Activated CD4-positive, CD25-positive, alpha-beta regulatory T cell treated with anti-CD3 and anti-CD28 coated beads, Interleukin-2, amount 50 U/mL, for 72 hours (primary cell): ENCODE measurements around the gene GPR17.
A peak's percentile ranks its signal among the peaks of the same experiment; 100 is the strongest.

Source experiments
- DNase-seq: peaks from one replicate; pipeline ENCODE4 v3.0.0; 2021

GPR17 gene

DNA sequence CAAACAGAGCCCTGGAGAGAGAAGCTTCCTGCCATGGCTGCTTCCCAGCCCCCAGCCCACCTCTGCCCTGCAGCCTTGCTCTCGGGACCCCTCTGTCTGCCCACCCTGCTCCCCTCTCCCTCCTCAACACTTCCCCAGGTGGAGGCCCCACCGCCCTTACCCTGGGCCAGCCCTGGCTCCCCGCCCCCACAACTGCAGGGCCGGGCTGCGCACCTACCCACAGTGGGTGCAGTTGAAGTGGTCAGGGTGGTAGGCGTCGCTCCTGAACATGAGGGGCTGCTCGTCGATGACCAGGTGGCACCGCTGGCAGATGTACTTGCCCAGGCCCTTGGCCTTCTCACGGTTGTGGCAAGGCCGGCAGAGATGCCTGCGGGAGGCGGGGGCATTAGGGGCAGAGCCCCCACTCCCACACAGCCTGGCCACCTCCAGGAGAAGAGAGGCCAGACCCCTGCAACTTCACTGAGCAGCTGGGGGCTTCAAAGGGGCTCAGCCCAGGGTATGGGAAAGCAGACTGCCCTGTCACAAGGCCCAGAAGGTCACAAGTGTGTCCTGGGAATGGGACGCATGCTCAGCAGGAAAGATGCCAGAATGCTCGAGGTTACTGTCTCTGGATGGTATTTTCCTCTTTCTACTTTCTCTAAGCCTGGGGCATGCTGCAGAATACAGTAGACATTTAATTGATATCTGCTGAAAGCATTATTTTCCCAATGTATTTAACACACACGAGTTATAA is 3.1 kb upstream of the GPR17 start:
- no peak for DNase-seq

DNA sequence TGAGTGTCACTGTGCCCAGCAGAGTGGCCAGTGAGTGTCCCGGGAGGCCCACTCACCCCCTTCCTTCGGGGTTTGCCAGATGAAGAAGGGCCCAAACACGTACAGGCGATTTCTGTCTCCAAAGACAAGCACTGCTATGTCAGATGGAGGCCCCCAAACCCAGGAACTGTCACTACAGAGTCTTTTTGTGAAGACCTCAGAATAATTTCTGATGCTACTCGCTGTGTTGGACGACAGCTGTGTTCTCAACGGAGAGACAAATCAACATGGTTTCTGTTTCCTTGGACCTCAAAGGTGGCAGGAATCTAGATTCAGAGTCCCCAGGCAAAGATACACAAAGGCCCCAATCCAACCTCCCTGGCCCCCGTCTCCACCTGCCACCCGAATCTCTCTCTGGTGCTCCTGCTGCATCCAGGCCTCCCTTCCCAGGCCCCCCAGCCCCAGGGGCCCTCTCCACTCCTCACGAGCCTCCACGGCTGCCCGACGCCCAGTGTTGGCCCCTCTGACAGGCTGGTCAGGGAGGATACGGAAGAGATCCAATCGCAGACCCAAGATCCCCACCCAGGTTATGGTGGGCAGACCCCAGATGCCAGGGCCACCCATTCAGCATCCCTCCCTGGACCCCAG is 2.4 kb upstream of the GPR17 start:
- no peak for DNase-seq

DNA sequence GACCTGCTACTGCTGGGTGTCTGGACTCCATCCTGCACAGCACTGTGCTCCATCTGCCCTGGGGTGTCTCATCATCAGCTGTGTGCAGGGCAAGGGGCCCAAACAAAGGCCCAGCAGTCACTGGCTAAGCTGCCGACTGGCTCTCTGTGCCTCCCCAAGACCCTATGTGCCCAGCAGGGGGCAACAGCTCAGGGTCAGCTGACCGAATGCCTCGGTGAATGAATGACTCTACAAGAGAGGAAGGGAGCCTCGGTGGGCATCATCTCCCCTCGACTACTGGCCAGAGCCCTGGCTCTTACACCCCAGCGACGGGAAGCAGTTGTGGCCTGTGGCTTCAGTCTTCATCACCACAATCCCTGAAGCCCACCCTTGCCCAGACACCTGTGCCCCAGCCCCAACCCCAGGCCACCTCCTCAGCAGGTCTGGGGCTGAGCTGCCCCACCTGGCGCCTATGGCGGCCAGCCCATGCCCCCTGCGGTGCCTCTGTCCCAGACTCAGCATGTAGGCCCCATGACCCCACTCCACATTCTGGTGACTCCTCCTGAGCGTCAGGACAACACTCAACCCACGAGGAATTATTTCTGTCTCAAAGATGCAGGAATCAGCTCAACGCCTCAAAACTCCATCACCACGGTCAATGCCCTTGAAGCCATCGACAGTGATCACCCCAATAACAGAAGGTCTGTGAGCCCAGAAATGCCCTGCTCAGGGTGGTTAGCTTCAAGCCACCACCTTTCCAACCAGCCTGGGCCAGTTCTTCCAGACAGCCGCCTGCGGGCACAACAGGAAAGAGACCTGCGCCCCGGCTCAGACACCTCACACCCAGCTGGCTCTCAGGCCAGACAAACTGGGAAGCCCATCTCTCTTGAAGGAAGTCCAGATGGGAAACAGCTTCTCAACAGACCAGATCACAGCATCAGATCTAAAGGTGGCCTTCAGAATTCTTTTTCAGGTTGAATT is 1.6 kb upstream of the GPR17 start:
- no peak for DNase-seq

DNA sequence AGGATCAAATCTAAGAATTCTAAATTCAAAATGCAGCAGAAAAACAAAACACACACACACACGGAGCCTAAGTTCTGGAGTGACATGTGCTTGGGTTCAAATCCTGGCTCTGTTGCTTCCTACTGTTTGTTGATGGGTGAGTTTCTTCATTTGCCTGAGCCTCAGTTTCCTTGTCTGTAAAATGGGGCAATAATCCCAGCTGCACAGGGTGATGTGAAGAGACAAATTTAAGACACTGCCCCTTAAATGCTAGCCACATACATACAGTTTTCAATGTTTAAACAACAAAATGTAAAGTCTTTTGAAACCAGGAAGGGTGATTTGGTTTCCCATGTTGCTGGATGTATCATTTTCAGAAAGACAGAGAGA is 943 bp upstream of the GPR17 start:
- DNase-seq = no peak

DNA sequence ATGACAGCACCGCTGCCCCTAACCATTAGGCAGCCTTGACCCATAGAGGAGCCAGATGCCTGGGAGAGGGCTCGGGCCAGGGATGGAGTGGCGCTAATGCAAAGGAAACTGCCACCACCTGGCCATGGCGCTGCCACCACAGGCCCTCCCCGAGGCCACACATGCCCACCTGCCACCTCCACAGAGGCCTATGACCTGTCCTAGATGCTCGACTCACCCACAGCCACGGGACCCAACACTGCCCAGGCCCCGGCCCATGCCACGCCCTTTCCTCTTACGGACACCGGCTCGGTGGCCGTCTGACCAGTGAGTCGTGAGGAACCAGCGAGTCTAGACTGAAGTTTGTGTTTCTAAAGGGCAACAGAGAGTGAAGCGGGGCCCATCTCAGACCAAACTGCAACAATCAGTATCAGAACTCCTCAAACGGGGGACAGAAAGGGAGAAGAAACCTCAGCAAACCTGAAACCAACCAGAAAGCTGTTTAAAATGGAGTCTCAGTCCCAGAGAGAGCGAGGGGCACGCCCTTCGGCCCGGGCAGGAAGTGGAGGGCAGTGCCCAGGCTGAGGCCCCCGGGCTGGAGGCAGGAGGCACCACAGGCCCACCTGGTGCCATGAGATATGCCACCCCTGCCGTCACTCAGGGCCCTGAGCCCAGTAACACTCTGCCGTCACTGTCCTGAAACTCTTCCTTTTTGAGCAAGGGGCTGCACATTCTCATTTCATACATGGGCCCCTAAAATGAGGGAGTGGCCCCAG is 711 bp downstream of the GPR17 start:
- no peak for DNase-seq

DNA sequence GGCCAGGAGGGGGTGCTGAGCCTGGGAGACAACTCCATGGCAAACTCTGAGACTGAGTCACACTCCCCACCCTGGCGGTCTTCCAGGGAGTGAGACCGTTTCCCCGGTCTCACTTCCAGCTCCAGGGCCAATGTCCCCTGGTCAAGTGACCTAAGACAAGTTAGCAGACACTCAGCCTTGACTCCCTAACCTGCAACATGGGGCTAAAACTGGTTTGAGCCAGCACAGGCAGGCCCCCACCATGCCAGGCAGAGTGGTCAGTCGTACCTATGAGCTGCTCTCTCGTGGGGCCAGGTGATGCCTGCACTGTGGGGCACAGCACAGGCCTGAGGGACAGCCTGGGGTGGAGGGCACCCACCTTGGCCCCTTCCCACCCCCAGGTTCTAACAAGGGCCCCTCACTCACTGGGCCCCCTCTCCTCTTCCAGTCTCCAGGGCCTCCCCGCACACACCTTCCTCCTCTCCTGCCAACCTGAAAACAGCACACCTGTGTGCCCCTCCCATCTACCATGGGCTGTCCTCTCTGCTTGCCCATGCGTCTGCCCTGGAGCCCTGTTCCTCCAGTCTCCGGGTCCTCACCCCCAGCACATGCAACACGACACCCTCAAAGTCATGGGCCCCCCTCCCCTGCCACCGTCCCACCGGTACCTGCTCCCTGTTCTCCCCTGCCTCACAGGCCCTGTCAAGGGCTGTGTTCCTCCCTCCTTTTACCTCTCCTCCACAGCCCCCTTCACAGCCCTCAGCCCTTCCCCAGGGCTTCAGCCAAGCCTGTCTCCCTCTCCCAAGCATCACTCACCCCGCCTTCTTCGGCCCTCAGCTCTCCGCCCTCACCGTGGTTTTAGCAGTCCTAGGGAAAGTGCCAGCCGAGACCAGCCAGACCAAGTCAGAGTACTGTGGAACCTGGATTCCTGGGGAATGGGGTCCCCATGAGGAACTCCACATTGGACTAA is 1.6 kb downstream of the GPR17 start:
- no peak for DNase-seq

DNA sequence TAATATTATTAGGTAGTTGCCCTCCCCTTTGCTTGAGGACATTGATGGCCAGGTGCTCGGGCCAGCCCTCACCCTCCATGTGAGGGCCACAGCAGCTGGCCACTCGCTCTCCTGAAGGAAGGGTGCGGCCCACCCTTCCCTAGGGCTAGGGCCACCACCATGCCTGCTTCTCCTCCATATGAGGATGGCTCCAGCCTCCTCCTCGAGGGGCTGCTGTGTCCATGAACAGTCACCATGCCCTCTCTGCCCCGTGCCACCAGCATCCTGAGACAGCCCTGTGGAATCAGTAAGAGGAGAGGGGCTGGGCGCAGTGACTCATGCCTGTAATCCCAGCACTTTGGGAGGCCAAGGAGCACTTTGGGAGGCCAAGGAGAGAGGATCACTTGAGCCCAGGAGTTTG is 2.4 kb downstream of the GPR17 start:
- no peak for DNase-seq

DNA sequence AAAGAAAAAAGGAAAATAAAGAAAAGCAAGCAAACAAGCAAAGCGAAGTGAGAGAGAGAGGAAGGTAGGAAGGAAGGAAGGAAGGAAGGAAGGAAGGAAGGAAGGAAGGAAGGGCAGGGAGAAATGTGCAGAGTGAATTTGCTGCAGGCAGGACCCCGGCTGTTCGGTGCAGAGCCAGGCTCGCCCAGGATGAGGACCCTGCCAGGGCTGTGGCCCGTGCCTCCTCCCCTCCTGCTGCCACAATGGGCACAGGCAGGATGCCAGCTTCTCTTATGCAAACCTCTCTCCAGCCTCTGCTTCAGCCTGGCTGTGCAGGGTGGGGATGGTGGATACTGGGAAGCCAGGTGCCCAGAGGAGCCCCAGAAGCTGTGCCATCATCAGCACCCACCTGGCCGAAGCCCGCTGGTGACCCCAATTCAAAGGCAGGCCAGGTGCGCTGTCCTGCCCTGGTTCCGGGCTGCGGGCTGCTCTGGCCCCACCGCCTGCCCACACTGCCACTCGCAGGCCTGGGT is 3.2 kb downstream of the GPR17 start:
- no peak for DNase-seq

DNA sequence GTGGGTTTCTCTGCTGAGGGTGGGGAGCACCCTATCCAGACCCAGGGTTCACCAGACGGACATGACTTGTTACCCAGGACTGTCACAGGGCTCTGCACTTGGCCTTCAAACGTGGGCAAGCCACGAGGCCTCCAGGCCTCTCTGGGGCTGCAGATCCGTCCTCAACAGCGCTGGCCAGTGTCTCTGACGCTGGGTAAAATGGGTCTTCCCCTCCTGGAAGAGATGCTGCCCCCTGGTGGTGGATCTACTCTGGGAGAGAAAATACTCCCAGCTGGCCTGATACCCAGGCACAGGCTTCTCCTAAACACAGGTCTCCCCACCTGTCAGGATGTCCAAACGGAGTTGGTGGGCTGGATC is 3.7 kb downstream of the GPR17 start:
- DNase-seq = peak; percentile 90

DNA sequence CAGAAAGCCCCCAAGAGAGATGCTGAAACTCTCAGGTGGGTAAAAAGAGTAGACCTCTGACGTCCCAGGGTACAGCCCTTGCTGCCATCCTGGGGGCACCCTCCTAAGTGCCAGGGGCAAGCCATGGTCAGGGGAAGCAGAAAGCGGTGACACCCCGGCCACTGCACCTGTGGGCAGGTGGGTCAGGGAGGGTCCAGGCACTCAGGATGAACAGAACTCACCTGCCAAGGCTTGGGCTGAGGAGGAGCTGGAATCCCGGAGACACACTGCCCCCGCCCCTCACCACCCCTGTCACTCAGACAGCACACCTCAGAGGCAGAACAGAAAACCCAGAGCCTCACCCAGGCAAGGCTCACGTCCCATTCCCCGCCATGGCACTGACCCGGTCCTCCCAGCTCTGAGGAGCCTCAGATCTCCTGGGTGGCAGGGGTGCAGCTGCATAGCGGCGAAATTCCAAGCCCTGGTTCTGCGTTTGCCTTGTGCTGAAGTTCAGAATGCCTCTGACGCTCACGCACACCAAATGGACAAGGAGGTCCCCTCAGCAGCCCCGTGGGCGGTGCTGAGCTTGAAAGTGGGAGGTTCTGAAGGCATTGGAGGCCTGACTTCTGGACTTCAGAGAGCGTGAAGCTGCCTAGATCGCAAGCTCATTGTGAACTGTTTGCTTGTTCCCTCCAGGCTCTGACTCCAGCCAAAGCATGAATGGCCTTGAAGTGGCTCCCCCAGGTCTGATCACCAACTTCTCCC is 4.3 kb downstream of the GPR17 start:
- no peak for DNase-seq

DNA sequence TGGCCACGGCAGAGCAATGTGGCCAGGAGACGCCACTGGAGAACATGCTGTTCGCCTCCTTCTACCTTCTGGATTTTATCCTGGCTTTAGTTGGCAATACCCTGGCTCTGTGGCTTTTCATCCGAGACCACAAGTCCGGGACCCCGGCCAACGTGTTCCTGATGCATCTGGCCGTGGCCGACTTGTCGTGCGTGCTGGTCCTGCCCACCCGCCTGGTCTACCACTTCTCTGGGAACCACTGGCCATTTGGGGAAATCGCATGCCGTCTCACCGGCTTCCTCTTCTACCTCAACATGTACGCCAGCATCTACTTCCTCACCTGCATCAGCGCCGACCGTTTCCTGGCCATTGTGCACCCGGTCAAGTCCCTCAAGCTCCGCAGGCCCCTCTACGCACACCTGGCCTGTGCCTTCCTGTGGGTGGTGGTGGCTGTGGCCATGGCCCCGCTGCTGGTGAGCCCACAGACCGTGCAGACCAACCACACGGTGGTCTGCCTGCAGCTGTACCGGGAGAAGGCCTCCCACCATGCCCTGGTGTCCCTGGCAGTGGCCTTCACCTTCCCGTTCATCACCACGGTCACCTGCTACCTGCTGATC is 4.9 kb downstream of the GPR17 start:
- no peak for DNase-seq

DNA sequence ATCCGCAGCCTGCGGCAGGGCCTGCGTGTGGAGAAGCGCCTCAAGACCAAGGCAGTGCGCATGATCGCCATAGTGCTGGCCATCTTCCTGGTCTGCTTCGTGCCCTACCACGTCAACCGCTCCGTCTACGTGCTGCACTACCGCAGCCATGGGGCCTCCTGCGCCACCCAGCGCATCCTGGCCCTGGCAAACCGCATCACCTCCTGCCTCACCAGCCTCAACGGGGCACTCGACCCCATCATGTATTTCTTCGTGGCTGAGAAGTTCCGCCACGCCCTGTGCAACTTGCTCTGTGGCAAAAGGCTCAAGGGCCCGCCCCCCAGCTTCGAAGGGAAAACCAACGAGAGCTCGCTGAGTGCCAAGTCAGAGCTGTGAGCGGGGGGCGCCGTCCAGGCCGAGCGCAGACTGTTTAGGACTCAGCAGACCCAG is 5.4 kb downstream of the GPR17 start:
- no peak for DNase-seq

DNA sequence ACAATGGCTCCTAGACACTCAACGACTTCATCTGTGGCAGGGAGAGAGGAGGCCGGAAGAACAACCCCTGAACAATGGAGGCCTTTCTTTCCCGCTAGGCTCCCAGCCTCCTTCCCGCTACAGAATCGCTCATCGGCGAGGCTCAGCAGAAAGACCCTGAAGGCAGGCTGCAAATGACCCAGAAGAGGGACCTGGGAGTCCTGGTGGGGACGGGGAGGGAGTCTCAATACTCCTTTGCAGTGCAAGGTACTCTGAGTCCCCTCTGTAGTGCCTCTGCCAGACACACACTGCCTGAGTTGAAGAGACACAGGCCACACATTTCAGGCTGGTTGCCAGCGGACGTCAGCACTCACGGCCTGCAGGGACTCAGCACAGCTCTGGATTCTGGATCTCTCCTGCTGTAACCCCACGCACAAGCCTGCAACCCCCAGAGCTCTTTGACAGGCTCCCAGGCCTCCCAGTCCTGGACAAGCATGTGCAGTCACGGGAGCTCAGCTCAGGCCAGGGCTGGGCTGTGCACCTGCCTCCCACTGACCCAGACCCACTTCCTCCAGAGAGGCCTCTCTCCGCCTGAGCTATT is 6.1 kb downstream of the GPR17 start:
- no peak for DNase-seq

DNA sequence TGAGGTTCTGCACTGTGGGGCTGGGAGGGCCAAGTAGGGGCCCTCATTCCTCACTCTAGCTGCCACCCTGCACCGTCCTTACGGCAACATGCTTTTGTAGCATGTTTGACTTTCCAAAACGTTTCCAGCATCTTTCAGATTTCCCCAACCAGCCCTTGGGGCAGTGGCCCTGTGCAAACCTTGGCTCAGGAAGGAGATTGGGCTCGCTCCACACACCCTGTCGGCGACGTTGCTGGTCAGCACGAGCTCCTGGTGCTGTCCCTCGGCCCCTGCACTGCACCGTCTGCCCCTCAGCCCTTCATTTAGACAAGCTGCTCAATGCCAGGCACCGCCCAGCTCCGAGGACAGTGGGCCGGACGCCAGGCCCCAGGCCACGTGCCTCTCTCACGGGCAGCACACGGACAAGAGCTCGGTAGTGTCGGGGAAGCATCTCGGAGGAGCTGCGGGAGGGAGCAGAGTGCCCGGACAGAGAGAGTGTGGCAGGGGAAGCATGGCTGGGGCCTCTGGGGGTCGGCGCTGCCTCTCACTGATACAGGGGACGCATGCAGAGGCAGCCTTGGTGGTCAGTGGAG is 6.9 kb downstream of the GPR17 start:
- DNase-seq = no peak

DNA sequence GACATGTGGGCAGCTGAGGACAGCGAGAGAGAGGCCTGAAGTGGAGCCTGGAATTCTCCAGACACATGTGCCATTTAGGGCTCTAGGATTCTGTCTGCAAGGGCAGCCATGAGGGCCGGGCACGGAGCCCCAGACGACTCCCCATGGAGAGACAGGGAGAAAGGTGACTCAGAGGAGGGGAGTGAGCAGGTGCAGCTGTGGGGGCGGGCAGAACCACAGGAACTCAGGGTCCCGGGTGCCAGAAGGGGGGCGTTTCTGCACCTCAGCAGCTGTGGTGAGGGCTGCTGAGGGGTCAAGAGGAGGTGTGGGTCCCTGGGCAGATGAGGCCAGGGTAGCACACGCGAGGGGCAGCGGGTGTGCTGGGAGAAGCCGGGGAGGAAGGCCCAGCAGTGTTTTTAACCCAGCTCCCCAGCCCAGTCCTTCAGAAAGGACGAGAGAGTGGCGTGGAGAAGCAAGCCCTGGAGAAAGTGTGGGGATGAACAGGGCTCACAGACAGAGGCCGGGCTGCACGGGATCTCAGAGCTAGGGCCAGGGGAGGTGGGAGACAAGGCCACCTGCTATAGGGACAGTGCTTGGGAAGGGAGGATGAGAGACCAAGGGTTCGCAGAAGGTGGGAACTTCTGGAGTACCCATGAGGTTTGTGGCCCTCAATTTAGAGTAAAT is 7.6 kb downstream of the GPR17 start:
- no peak for DNase-seq

DNA sequence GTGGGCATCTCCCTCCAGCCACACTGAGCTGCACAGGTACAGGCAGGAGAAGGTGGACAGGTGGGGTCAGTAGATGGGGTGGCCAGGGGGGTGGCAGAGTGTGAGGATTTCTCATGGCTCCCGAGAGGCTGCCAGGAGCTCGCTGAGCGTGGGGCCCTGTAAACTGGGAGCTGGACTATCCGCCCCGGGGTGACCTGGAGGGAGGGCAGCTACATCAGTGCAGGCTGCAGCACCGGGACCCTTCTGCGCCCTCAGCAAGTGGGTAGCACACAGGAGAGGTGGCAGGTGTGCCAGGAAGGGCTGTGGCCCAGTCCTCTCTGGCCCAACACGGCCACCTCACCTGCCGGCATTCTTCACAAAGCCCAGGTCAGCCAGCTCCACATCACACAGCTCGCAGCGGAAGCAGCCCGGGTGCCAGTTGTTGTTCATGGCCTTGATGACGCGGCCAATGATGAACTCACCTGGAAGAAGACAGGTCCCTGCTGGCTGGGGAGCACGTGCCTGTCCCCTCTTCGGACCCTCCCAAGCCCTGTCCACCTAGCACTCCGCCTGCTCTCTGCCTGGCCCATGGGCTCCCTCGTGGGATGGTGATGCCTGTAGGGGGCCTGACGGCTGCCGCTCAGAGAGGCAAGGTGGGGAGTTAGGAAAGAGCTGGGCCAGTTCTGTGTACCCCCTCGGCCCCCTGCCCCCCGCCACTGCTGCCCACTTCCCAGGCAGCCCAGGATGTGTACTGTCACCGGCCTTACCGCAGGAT is 8.3 kb downstream of the GPR17 start:
- no peak for DNase-seq

DNA sequence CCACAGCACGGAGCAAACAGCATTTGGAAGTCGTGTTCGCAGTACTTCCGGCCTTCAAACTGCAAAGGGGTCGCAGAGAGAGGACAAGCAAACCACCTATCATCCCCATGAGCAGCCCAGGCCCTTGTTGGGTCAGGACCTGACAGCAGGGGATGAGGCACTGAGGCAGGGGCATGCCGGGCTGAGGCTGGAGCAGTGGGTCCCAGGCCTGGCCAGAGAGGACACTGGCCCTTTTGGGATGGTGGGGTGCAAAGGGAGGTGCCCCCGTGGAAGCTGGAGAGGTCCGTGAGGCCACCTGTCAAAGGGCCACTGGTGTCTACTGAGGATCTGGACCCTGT is 8.9 kb downstream of the GPR17 start:
- no peak for DNase-seq
